ENCODE measurements around the gene TOM1L1.

TOM1L1 gene

GRCh38 chr17:54903375-54903774 lies 2.7 kb downstream of the TOM1L1 start:
- Histone ChIP-seq H4K20me1 (ENCODE audit: control insufficient read depth, insufficient read depth, low read depth, low read length) (no peaks in the 10 kb centered on the region), H3K4me2 (ENCODE audit: low read length) (no peak overlapping the region), H3K4me1 (ENCODE audit: control insufficient read depth, low read length) (no peaks in the 10 kb centered on the region), H3K4me3 (ENCODE audit: low read length) (no peak overlapping the region), H3K9me2 (replicated peaks; ENCODE audit: control insufficient read depth, low read length) (no peaks in the 10 kb centered on the region), H3K9me3 (ENCODE audit: control insufficient read depth, insufficient read depth, low read length) (no peaks in the 10 kb centered on the region), H3K27me3 (ENCODE audit: control insufficient read depth, low read length) (peaks cover 22% of the 10 kb centered on the region), H3F3A (ENCODE audit: control insufficient read depth, insufficient read depth) (no peaks in the 10 kb centered on the region), H3K27ac (ENCODE audit: low read depth, low read length) (no peak overlapping the region), H3K79me2 (ENCODE audit: control insufficient read depth, low read length) (no peaks in the 10 kb centered on the region), H3K36me3 (ENCODE audit: control insufficient read depth, low read length) (no peaks in the 10 kb centered on the region)
- TF ChIP-seq, protein P1, sequence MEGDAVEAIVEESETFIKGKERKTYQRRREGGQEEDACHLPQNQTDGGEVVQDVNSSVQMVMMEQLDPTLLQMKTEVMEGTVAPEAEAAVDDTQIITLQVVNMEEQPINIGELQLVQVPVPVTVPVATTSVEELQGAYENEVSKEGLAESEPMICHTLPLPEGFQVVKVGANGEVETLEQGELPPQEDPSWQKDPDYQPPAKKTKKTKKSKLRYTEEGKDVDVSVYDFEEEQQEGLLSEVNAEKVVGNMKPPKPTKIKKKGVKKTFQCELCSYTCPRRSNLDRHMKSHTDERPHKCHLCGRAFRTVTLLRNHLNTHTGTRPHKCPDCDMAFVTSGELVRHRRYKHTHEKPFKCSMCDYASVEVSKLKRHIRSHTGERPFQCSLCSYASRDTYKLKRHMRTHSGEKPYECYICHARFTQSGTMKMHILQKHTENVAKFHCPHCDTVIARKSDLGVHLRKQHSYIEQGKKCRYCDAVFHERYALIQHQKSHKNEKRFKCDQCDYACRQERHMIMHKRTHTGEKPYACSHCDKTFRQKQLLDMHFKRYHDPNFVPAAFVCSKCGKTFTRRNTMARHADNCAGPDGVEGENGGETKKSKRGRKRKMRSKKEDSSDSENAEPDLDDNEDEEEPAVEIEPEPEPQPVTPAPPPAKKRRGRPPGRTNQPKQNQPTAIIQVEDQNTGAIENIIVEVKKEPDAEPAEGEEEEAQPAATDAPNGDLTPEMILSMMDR (IDR thresholded peaks at IDR 0.05; ENCODE audit: low read depth, low read length, poor library complexity, severe bottlenecking): no peak
- no peak for TF ChIP-seq EZH2phosphoT487 (IDR thresholded peaks at IDR 0.05; ENCODE audit: borderline replicate concordance, low read length)

DNA sequence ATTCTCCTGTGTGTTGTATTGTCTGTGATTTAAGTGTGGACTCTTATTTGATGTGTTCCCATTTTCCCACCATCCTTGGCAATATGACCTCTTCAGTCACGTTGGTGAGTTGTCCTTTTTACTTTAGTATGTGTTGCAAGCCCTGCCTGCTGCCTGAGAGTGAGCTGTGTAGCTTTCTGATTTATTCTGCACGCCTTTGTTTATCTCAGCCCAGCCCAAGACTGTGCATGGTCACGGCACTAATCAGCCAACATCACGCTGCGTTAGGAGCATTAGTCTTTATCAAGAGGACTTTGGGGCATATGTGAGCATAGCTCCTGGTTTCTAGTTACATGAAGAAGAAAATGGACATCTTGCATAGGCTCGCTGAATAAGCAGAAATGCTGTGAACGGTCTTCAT lies 6.0 kb downstream of the TOM1L1 start:
- Histone ChIP-seq H3K36me3 (ENCODE audit: control insufficient read depth, low read length) (no peaks in the 10 kb centered on the region), H3K9me2 (replicated peaks; ENCODE audit: control insufficient read depth, low read length) (no peaks in the 10 kb centered on the region), H3K9me3 (ENCODE audit: control insufficient read depth, insufficient read depth, low read length) (no peaks in the 10 kb centered on the region), H3K79me2 (ENCODE audit: control insufficient read depth, low read length) (no peaks in the 10 kb centered on the region), H3K27me3 (ENCODE audit: control insufficient read depth, low read length) (no peaks in the 10 kb centered on the region; the same call in 1 of the 2 replicates), H3F3A (ENCODE audit: control insufficient read depth, insufficient read depth) (no peaks in the 10 kb centered on the region), H3K27ac (ENCODE audit: low read depth, low read length) (no peak overlapping the region), H3K4me1 (ENCODE audit: control insufficient read depth, low read length) (no peaks in the 10 kb centered on the region), H3K4me3 (ENCODE audit: low read length) (no peak overlapping the region), H4K20me1 (ENCODE audit: control insufficient read depth, insufficient read depth, low read depth, low read length) (no peaks in the 10 kb centered on the region), H3K4me2 (ENCODE audit: low read length) (no peak overlapping the region)
- TF ChIP-seq EZH2phosphoT487 (IDR thresholded peaks at IDR 0.05; ENCODE audit: borderline replicate concordance, low read length): no peak
- TF ChIP-seq, protein P1 (IDR thresholded peaks at IDR 0.05; ENCODE audit: low read depth, low read length, poor library complexity, severe bottlenecking): no peak

DNA sequence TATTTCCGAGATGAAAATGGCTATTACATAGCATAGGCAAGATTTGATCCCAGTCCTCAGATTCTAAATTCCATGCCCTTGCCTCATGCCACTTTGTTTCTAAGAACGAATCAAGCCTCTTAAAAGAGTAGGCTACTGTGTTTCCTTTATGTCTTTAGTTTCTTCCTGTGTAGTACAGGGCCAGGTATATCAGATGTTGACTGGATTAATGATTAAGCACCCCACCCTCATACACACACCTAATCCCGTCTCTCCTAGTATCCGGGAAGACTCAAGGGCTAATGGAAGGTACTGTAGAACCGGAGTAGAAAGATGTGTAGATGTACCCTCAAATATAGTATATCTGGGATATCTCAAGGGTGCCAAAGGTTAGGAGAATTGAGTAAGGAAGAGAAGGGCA lies 6.7 kb downstream of the TOM1L1 start:
- no peaks in the 10 kb centered on the region for H3K4me1 ChIP-seq (ENCODE audit: control insufficient read depth, low read length)
- no peaks in the 10 kb centered on the region for H4K20me1 ChIP-seq (ENCODE audit: control insufficient read depth, insufficient read depth, low read depth, low read length)
- H3K4me3 ChIP-seq (ENCODE audit: low read length): no peak overlapping the region
- H3K27ac ChIP-seq (ENCODE audit: low read depth, low read length): no peak overlapping the region
- H3K79me2 ChIP-seq (ENCODE audit: control insufficient read depth, low read length): no peaks in the 10 kb centered on the region
- no peaks in the 10 kb centered on the region for H3K27me3 ChIP-seq (ENCODE audit: control insufficient read depth, low read length)
- no peaks in the 10 kb centered on the region for H3K9me3 ChIP-seq (ENCODE audit: control insufficient read depth, insufficient read depth, low read length)
- no peaks in the 10 kb centered on the region for H3K9me2 ChIP-seq (replicated peaks; ENCODE audit: control insufficient read depth, low read length)
- H3K36me3 ChIP-seq (ENCODE audit: control insufficient read depth, low read length): no peaks in the 10 kb centered on the region
- TF ChIP-seq, protein P1 (IDR thresholded peaks at IDR 0.05; ENCODE audit: low read depth, low read length, poor library complexity, severe bottlenecking): no peak
- no peak for TF ChIP-seq EZH2phosphoT487 (IDR thresholded peaks at IDR 0.05; ENCODE audit: borderline replicate concordance, low read length)
- no peaks in the 10 kb centered on the region for H3F3A ChIP-seq (ENCODE audit: control insufficient read depth, insufficient read depth)
- no peak overlapping the region for H3K4me2 ChIP-seq (ENCODE audit: low read length)

DNA sequence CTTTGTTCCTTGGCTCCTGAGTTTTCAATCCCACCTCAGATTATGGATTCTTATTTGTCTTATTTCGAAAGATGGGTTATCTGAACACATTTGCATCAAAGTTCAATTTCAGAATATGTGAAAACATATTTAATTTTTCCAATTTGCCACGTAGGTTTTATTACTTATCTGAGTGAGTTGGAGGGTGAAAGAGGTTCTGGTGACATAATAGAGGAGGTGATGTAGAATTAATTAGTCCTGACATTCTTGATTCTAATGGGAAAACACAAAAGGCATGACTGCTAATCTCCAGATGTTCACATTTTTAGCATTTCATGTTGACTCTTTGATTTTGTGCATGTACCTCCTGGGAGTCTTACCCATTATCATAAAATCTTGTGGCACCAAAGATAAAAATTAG lies 9.1 kb downstream of the TOM1L1 start:
- Histone ChIP-seq H3K9me2 (replicated peaks; ENCODE audit: control insufficient read depth, low read length) (no peaks in the 10 kb centered on the region), H3K4me3 (ENCODE audit: low read length) (no peak overlapping the region), H4K20me1 (ENCODE audit: control insufficient read depth, insufficient read depth, low read depth, low read length) (no peaks in the 10 kb centered on the region), H3K79me2 (ENCODE audit: control insufficient read depth, low read length) (no peaks in the 10 kb centered on the region), H3K27ac (ENCODE audit: low read depth, low read length) (no peak overlapping the region), H3K36me3 (ENCODE audit: control insufficient read depth, low read length) (no peaks in the 10 kb centered on the region), H3K27me3 (ENCODE audit: control insufficient read depth, low read length) (no peaks in the 10 kb centered on the region), H3K9me3 (ENCODE audit: control insufficient read depth, insufficient read depth, low read length) (no peaks in the 10 kb centered on the region), H3F3A (ENCODE audit: control insufficient read depth, insufficient read depth) (no peaks in the 10 kb centered on the region), H3K4me2 (ENCODE audit: low read length) (no peak overlapping the region), H3K4me1 (ENCODE audit: control insufficient read depth, low read length) (no peaks in the 10 kb centered on the region)
- TF ChIP-seq, protein P1 (IDR thresholded peaks at IDR 0.05; ENCODE audit: low read depth, low read length, poor library complexity, severe bottlenecking): no peak
- TF ChIP-seq EZH2phosphoT487 (IDR thresholded peaks at IDR 0.05; ENCODE audit: borderline replicate concordance, low read length): no peak

Data from DOHH2 (cell line).